ENCODE results near the gene SMCO2. TPM values are rescaled to one million over a fixed set of nuclear protein-coding genes. Genes with fewer than 3 reads are reported as not detected.

The SMCO2 gene
- total RNA-seq, 1 experiment from 2014 or later, result not detected

DNA sequence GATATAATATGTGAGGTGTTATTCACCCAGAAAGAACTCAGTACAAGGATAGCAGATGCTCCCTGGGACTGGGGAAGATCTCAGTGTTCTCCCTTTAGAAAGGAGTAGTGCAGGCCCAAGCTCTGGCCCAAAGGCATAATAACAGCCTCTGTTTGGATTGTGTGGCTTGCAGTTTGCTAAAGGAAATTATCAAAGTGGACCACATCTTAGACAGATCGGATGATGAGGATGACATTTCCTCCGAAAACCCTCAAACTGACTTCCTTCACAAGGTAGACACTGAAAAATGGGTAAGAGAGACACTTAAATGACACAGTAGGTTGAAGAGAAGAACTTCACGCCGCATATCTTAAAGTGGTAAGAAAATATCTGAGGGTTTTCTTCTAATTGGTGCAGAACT is 26.1 kb downstream of the SMCO2 start:
- CTCF ChIA-PET, result no interaction called here
- no peaks in the 10 kb centered on the region for H3K36me3 ChIP-seq (ENCODE audit: control insufficient read depth in 1 of 2, insufficient read depth in 2 of 2, low read length in 2 of 2)
- RAD21 ChIA-PET (ENCODE audit: low non-redundant PET in 1 of 2, low total read pairs in 2 of 2, uncharacterized antibody in 2 of 2, unreplicated experiment in 2 of 2), result no interaction called here
- H3K9ac ChIP-seq (ENCODE audit: low read length), result no peak overlapping the region
- no peaks in the 10 kb centered on the region for H4K20me1 ChIP-seq (ENCODE audit: insufficient read depth)
- H3K79me2 ChIP-seq (ENCODE audit: insufficient read depth, low read length), result no peaks in the 10 kb centered on the region
- H3K4me3 ChIP-seq (replicated peaks in 1 of 2; ENCODE audit: low read depth in 1 of 2, low read length in 2 of 2), result no peak overlapping the region
- no peak overlapping the region for H3K27ac ChIP-seq (ENCODE audit: low read depth, low read length)
- H2AFZ ChIP-seq (ENCODE audit: low read depth, low read length, poor library complexity, severe bottlenecking), result no peak overlapping the region
- no TSS peak for BruUV-seq (replicated peaks)
- no peaks in the 10 kb centered on the region for H3K27me3 ChIP-seq (ENCODE audit: insufficient read depth, low read length)
- peaks cover 0 to 9% of the 10 kb centered on the region in 2 experiments; a peak in 3 of 4 replicates for H3K4me1 ChIP-seq (ENCODE audit: control insufficient read depth in 1 of 2, insufficient read depth in 2 of 2, low read length in 2 of 2)
- peaks cover 4 to 7% of the 10 kb centered on the region in 2 experiments; a peak in 2 of 4 replicates for H3K9me3 ChIP-seq (ENCODE audit: control insufficient read depth in 1 of 2, insufficient read depth in 1 of 2, low read depth in 1 of 2, low read length in 2 of 2)
- no peak overlapping the region for H3K4me2 ChIP-seq (ENCODE audit: low read length)
- POLR2A ChIA-PET, result no interaction called here
- ATAC-seq (no peak), DNase-seq (ENCODE audit: low read depth, low spot score) (no peak)
- TF ChIP-seq, protein P1, sequence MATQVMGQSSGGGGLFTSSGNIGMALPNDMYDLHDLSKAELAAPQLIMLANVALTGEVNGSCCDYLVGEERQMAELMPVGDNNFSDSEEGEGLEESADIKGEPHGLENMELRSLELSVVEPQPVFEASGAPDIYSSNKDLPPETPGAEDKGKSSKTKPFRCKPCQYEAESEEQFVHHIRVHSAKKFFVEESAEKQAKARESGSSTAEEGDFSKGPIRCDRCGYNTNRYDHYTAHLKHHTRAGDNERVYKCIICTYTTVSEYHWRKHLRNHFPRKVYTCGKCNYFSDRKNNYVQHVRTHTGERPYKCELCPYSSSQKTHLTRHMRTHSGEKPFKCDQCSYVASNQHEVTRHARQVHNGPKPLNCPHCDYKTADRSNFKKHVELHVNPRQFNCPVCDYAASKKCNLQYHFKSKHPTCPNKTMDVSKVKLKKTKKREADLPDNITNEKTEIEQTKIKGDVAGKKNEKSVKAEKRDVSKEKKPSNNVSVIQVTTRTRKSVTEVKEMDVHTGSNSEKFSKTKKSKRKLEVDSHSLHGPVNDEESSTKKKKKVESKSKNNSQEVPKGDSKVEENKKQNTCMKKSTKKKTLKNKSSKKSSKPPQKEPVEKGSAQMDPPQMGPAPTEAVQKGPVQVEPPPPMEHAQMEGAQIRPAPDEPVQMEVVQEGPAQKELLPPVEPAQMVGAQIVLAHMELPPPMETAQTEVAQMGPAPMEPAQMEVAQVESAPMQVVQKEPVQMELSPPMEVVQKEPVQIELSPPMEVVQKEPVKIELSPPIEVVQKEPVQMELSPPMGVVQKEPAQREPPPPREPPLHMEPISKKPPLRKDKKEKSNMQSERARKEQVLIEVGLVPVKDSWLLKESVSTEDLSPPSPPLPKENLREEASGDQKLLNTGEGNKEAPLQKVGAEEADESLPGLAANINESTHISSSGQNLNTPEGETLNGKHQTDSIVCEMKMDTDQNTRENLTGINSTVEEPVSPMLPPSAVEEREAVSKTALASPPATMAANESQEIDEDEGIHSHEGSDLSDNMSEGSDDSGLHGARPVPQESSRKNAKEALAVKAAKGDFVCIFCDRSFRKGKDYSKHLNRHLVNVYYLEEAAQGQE (IDR thresholded peaks at IDR 0.05; ENCODE audit: low read depth), result no peak
- no peak for TF ChIP-seq CBX3 (IDR thresholded peaks at IDR 0.05; ENCODE audit: low read depth)
- TF ChIP-seq, protein P2, sequence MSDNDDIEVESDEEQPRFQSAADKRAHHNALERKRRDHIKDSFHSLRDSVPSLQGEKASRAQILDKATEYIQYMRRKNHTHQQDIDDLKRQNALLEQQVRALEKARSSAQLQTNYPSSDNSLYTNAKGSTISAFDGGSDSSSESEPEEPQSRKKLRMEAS (IDR thresholded peaks at IDR 0.05), result no peak
- TF ChIP-seq, protein P3, sequence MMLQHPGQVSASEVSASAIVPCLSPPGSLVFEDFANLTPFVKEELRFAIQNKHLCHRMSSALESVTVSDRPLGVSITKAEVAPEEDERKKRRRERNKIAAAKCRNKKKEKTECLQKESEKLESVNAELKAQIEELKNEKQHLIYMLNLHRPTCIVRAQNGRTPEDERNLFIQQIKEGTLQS (IDR thresholded peaks at IDR 0.05), result no peak
- TF ChIP-seq JUND (IDR thresholded peaks at IDR 0.05), result no peak
- no peak for TF ChIP-seq ZFX (IDR thresholded peaks at IDR 0.05)
- TF ChIP-seq EGR1 (IDR thresholded peaks at IDR 0.05; ENCODE audit: low read depth), result no peak
- no peak for TF ChIP-seq YY1 (IDR thresholded peaks at IDR 0.05; ENCODE audit: extremely low read depth, insufficient replicate concordance, low read depth, low read length)
- TF ChIP-seq POLR2A (IDR thresholded peaks at IDR 0.05; ENCODE audit: borderline replicate concordance, extremely low read depth, insufficient read depth, insufficient read length), result no peak
- no peak for TF ChIP-seq EZH2 (IDR thresholded peaks at IDR 0.05)
- no peak for TF ChIP-seq EZH2phosphoT487 (IDR thresholded peaks at IDR 0.05; ENCODE audit: borderline replicate concordance)
- TF ChIP-seq RAD21 (IDR thresholded peaks at IDR 0.05; ENCODE audit: low read depth), result no peak
- TF ChIP-seq SP1 (IDR thresholded peaks at IDR 0.05; ENCODE audit: low read depth), result no peak
- TF ChIP-seq SRF (IDR thresholded peaks at IDR 0.05; ENCODE audit: low read depth), result no peak
- TF ChIP-seq FOSL1 (IDR thresholded peaks at IDR 0.05; ENCODE audit: low read depth), result no peak
- no peak for TF ChIP-seq TCF7L2 (IDR thresholded peaks at IDR 0.05; ENCODE audit: borderline replicate concordance, extremely low read depth, insufficient read depth, insufficient read length)
- TF ChIP-seq ZNF274 (IDR thresholded peaks at IDR 0.05; ENCODE audit: low read depth, low read length), result no peak
- TF ChIP-seq CEBPB (IDR thresholded peaks at IDR 0.05; ENCODE audit: low read depth), result no peak
- TF ChIP-seq ELF1 (IDR thresholded peaks at IDR 0.05; ENCODE audit: borderline replicate concordance, low read depth), result no peak
- intact Hi-C loops (cut with micrococcal nuclease), result no loop called here
- no peaks in the 10 kb centered on the region for H3K9me2 ChIP-seq (ENCODE audit: insufficient read depth)
